T-helper 22 cell (primary cell): ENCODE measurements around the gene CNOT3.
"Not testable (repeated sequence)": the region's sequence is repeated elsewhere in the genome, so short reads cannot be mapped to it uniquely, and the experiment has no call there.

Experiments used
- DNase-seq: peaks from one replicate; pipeline ENCODE4 v3.0.0-alpha.2; 2020; ENCODE audit warnings: low read depth

Gene CNOT3

GRCh38 chr19:54191011-54191810 is 53.6 kb downstream of the CNOT3 start, which contains the start of gene TSEN34:
TSS of gene TSEN34 (plus strand) at chr19:54191308. CDS start at chr19:54191365, 57 bp downstream.
- DNase-seq = peak; percentile 81

- DNase-seq = no peak
Observed at GRCh38 chr19:54191811-54192453, 54.4 kb downstream of the CNOT3 start.

- no peak for DNase-seq
Observed at GRCh38 chr19:54193011-54193410, 55.4 kb downstream of the CNOT3 start.

- not testable (repeated sequence) for DNase-seq
Observed at GRCh38 chr19:54194463-54194862, 56.9 kb downstream of the CNOT3 start.

GRCh38 chr19:54196536-54196935 is 59.0 kb downstream of the CNOT3 start:
- DNase-seq = no peak

- no peak for DNase-seq
Observed at GRCh38 chr19:54197121-54197520, 59.6 kb downstream of the CNOT3 start.

- DNase-seq = no peak
Observed at GRCh38 chr19:54199401-54199800, 61.8 kb downstream of the CNOT3 start.

- no peak for DNase-seq
Observed at GRCh38 chr19:54201172-54201701, 63.7 kb downstream of the CNOT3 start.

- DNase-seq = no peak
Observed at GRCh38 chr19:54201980-54202379, 64.4 kb downstream of the CNOT3 start.

GRCh38 chr19:54203151-54203611 is 65.6 kb downstream of the CNOT3 start:
- no peak for DNase-seq

- no peak for DNase-seq
Observed at GRCh38 chr19:54204767-54205468, 67.4 kb downstream of the CNOT3 start.
